Activated CD4-positive, alpha-beta T cell treated with anti-CD3 and anti-CD28 coated beads, Interleukin-2, Interleukin-4, amounts not matched to agents 100 ng/mL and 50 ng/mL, durations not matched to agents 16 hours and 8 hours (primary cell): ENCODE measurements around the gene XRN2.

Experiments used
- DNase-seq: peaks from one replicate; pipeline ENCODE4 v3.0.0-alpha.2; 2020; ENCODE audit warnings: low spot score

XRN2 gene

GRCh38 chr20:21294755-21295154 lies 8.4 kb upstream of the XRN2 start:
- no peak for DNase-seq

- DNase-seq = no peak
Observed at GRCh38 chr20:21301940-21302663, 1.0 kb upstream of the XRN2 start.

GRCh38 chr20:21302664-21303060 lies 469 bp upstream of the XRN2 start:
- DNase-seq = no peak

DNA sequence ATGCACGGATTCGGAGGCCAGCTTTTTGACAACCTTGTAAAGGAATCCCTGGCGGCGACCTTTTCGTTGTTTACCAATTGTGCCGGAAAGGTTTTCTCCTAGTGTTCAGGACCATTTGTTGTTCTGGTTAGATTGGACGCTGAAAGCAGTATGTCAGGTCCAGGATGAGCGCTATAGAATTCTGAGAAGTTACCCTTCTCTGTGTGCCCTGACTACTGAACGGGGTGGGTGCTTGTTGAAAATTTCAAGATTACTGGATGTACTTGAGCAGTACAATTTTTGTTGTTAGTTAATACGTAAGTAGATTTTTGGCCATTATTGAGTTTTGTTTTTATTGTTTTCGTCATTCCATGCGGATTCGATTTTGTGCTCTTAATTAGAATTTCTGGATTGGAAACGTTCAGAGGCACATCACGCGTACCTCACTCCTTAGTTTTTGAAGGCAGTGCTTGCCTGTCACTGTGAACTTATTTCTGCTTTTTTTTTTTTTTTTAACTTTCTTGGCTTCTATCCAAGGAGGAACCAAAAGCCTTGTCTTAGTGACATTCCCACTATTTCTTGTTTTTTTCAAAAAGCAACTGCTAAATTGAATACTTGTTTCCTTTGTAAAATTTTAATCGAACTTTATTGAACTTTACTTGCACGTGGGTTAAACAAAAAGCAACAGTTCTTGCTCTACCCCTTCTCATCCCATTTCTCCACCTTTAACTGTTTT lies 898 bp downstream of the XRN2 start:
- peak; percentile 11 for DNase-seq

GRCh38 chr20:21308340-21308739 lies 5.2 kb downstream of the XRN2 start:
- DNase-seq = no peak

- no peak for DNase-seq
Observed at GRCh38 chr20:21309678-21310467, 6.7 kb downstream of the XRN2 start.

DNA sequence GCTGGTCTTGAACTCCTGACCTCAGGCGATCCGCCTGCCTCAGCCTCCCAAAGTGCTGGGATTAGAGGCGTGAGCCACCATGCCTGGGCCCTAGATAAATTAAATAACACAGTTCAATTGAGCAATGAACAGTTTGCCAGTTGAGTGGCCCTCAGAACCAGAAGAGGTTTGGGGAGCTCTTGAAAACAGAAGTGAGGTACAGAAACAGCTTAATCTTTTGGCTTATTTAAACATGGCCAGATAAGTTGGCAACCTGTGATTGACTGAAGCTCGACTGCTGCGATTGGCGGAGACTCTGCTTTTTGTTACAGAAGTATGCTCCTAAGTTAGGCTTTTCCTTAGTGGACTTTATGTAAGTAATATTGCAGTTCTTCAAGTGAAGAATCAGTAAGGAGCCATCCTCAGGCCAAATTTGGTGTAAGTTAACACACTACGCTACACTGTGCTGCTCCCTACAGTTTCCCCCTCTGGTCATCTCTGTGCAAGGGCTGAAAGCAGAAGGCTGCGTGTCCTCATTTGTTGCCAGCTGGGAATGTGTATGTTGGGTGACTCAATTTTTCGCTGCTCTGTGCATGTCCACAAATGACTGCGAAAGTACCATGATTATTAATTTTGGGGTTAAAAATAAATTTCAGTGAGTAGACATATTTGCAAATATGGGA lies 9.8 kb downstream of the XRN2 start:
- DNase-seq = no peak

DNA sequence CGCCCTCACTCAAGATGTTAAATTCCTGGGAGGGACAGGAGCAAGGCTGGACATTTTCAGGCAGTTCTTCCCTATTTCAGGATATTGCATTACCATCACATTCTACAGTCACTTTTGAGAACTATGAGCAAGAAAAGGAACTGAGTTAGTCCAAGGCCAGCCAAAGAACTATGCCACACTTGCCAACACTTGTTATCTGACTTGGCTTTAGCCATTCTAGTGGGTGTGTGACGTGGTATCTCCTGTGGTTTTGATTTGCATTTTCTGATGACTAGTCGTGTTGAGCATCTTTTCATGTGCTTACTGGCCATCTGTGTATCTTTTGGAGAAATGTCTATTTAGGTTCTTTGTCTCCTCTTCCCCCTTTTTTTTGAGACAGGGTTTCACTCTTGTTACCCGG lies 12.0 kb downstream of the XRN2 start:
- peak; percentile 45 for DNase-seq

GRCh38 chr20:21322083-21322710 lies 19.1 kb downstream of the XRN2 start:
- DNase-seq = no peak

GRCh38 chr20:21322921-21323331 lies 19.8 kb downstream of the XRN2 start:
- peak; percentile 50 for DNase-seq

- DNase-seq = no peak
Observed at GRCh38 chr20:21323640-21324039, 20.5 kb downstream of the XRN2 start.

GRCh38 chr20:21324126-21324525 lies 21.0 kb downstream of the XRN2 start:
- no peak for DNase-seq

- DNase-seq = peak; percentile 32
Observed at GRCh38 chr20:21325296-21325695, 22.2 kb downstream of the XRN2 start.

- no peak for DNase-seq
Observed at GRCh38 chr20:21326700-21327099, 23.6 kb downstream of the XRN2 start.

- no peak for DNase-seq
Observed at GRCh38 chr20:21336455-21337151, 33.5 kb downstream of the XRN2 start.

DNA sequence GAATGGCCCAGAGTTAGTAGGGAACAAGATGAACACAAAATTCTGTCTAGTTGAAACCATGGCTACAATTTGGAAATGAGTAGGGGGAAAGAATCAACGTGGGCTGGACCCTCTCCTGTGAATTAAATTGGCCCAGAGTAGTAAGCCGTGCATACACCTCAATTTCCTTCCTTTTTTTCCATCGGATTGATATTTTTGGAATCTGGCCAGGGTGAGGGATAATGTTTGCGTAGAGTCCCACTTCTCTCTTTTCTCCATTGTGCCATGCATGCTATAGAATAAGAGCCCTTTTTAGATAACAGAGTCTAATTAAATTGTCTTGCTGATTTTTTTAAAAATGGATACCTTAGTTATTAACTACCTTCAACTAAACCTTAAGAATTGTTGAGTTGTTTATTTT lies 35.2 kb downstream of the XRN2 start:
- DNase-seq = no peak

GRCh38 chr20:21339499-21339898 lies 36.4 kb downstream of the XRN2 start:
- DNase-seq = no peak

- no peak for DNase-seq
Observed at GRCh38 chr20:21340991-21341697, 38.0 kb downstream of the XRN2 start.

DNA sequence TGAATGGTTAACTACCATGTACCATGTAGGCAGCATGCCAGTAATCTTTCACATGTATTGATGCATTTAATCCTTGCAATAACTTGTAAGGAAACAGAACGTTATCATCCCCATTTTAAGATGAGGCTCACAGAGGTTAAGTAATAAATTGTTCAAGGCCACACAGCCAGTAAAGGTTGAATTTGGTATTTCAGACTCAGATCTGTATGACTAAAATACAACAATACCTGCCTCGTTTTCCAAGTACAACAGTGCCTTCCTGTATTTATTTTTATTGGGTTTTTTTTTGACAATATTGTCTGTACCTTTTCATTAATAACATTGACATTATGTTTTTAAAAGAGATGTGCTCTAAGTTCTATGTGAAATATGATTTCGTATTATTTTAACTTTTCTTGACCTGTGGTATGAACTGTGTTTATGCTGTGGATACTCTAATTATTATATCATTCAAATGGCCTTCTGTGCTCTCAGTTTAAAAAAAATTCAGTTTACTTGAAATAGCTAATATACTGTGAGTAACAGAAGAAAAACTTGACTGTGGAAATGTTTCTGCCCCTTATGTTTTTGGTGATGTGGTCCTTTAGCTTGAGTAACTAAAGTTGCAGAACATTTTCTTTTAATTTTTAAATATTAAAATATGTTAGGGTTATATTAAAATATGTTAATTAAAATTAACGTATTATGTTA lies 39.7 kb downstream of the XRN2 start:
- DNase-seq = no peak
